NCI-H1417 treated with DMSO at 0.1 percent for 48 hours (cell line): ENCODE data around the gene CRTAC1.

Experiments used
- DNase-seq: peaks from one replicate; lab custom pipeline; 2025; lab: John Stamatoyannopoulos, UW

CRTAC1 gene

GRCh38 chr10:97974526-97975525 is 55.6 kb downstream of the CRTAC1 start:
- no peak for DNase-seq

GRCh38 chr10:97974100-97974499 is 56.3 kb downstream of the CRTAC1 start:
- no peak for DNase-seq

GRCh38 chr10:97969538-97970079 is 60.8 kb downstream of the CRTAC1 start:
- DNase-seq, result no peak

- no peak for DNase-seq
These were observed 65.7 kb downstream of the CRTAC1 start for GRCh38 chr10:97964748-97965147.

- DNase-seq, result no peak
These were observed 68.5 kb downstream of the CRTAC1 start for GRCh38 chr10:97961945-97962344.

GRCh38 chr10:97960269-97961056 is 70.0 kb downstream of the CRTAC1 start:
- DNase-seq, result no peak

GRCh38 chr10:97949462-97949861 is 81.0 kb downstream of the CRTAC1 start:
- no peak for DNase-seq

GRCh38 chr10:97948822-97949221 is 81.6 kb downstream of the CRTAC1 start:
- no peak for DNase-seq

GRCh38 chr10:97944772-97945171 is 85.6 kb downstream of the CRTAC1 start:
- DNase-seq, result no peak

GRCh38 chr10:97943294-97943693 is 87.1 kb downstream of the CRTAC1 start:
- DNase-seq, result no peak

GRCh38 chr10:97940534-97940933 is 89.9 kb downstream of the CRTAC1 start:
- DNase-seq, result no peak

GRCh38 chr10:97939446-97939990 is 90.9 kb downstream of the CRTAC1 start:
- DNase-seq, result no peak

GRCh38 chr10:97937928-97938327 is 92.5 kb downstream of the CRTAC1 start:
- no peak for DNase-seq

- no peak for DNase-seq
These were observed 93.4 kb downstream of the CRTAC1 start for GRCh38 chr10:97937054-97937453.

GRCh38 chr10:97936126-97936525 is 94.3 kb downstream of the CRTAC1 start:
- no peak for DNase-seq

- no peak for DNase-seq
These were observed 97.4 kb downstream of the CRTAC1 start for GRCh38 chr10:97932932-97933530.

GRCh38 chr10:97931041-97931440 is 99.4 kb downstream of the CRTAC1 start:
- no peak for DNase-seq

- no peak for DNase-seq
These were observed 101.5 kb downstream of the CRTAC1 start for GRCh38 chr10:97928897-97929296.

- DNase-seq, result no peak
These were observed 102.8 kb downstream of the CRTAC1 start for GRCh38 chr10:97927622-97928021.

GRCh38 chr10:97926055-97926454 is 104.4 kb downstream of the CRTAC1 start:
- no peak for DNase-seq

- DNase-seq, result no peak
These were observed 105.0 kb downstream of the CRTAC1 start for GRCh38 chr10:97925308-97925938.
